CD14-positive monocyte (primary cell): ENCODE measurements around the gene FAU. TPM values are rescaled to one million over a fixed set of nuclear protein-coding genes. Genes with fewer than 3 reads are reported as not detected.

Experiments used
- DNase-seq, 3 donors: peaks; one replicate each; pipeline ENCODE4 v3.0.0-alpha.2; 2011 to 2022
- H2AFZ ChIP-seq: 2 replicates; pipeline ENCODE4 v1.6.0; 2012; ENCODE audit warnings: mild to moderate bottlenecking, low read depth, low read length, inconsistent platforms; ENCODE audit not compliant: insufficient read depth, poor library complexity, severe bottlenecking
- H3K27ac ChIP-seq, 2 donors: 1 replicate in 1 of 2; 2 replicates in 1 of 2; pipeline ENCODE4 v1.5.1; 2012 to 2013; ENCODE audit warnings: low read length in 2 of 2, control low read depth in 1 of 2, inconsistent platforms in 1 of 2, low read depth in 1 of 2, mild to moderate bottlenecking in 1 of 2
- H3K27me3 ChIP-seq, 2 donors: one replicate each; pipeline versions ENCODE4 v1.6.0 to v1.6.1; 2011 to 2013; ENCODE audit warnings: low read length in 2 of 2; ENCODE audit not compliant: control insufficient read depth in 2 of 2, insufficient read depth in 2 of 2
- H3K36me3 ChIP-seq, 2 donors: replicated peaks in 1 of 2; 1 replicate in 1 of 2; 2 replicates in 1 of 2; pipeline versions ENCODE4 v1.5.1 to v1.6.1; 2012 to 2013; ENCODE audit warnings: low read length in 2 of 2, control low read depth in 1 of 2, inconsistent platforms in 1 of 2, mild to moderate bottlenecking in 1 of 2; ENCODE audit not compliant: insufficient read depth in 2 of 2, control insufficient read depth in 1 of 2
- H3K4me1 ChIP-seq, 2 donors: 1 replicate in 1 of 2; 2 replicates in 1 of 2; pipeline versions ENCODE4 v1.5.1 to v1.6.1; 2012 to 2013; ENCODE audit warnings: low read length in 2 of 2, control low read depth in 1 of 2, inconsistent platforms in 1 of 2, mild to moderate bottlenecking in 1 of 2, moderate library complexity in 1 of 2; ENCODE audit not compliant: insufficient read depth in 2 of 2, control insufficient read depth in 1 of 2
- H3K4me2 ChIP-seq: replicated peaks from 2 replicates; pipeline ENCODE3; 2012; ENCODE audit warnings: low read length, moderate library complexity, mild to moderate bottlenecking; ENCODE audit not compliant: poor library complexity, severe bottlenecking; ENCODE audit errors: extremely low read depth
- H3K4me3 ChIP-seq, 3 experiments: fragments of 200-600 bp in 1 of 3; sonication (generic) in 1 of 3; replicated peaks in 1 of 3; 1 replicate in 2 of 3; 2 replicates in 1 of 3; pipeline ENCODE4 v1.5.1; 2011 to 2013; ENCODE audit warnings: low read length in 3 of 3, mild to moderate bottlenecking in 3 of 3, control low read depth in 2 of 3, low read depth in 2 of 3, inconsistent platforms in 1 of 3, moderate library complexity in 1 of 3
- H3K79me2 ChIP-seq: 2 replicates; pipeline ENCODE4 v1.6.0; 2012; ENCODE audit warnings: mild to moderate bottlenecking, control low read depth, inconsistent platforms, low read length, moderate library complexity; ENCODE audit not compliant: insufficient read depth
- H3K9ac ChIP-seq: 2 replicates; pipeline ENCODE4 v1.6.0; 2017; ENCODE audit warnings: low read length, mild to moderate bottlenecking; ENCODE audit not compliant: insufficient read depth, poor library complexity, severe bottlenecking
- H3K9me3 ChIP-seq, 2 donors: replicated peaks in 1 of 2; 1 replicate in 1 of 2; 2 replicates in 1 of 2; pipeline versions ENCODE4 v1.5.1 to v1.6.1; 2012 to 2013; ENCODE audit warnings: low read length in 2 of 2, control low read depth in 1 of 2; ENCODE audit not compliant: control insufficient read depth in 1 of 2, insufficient read depth in 1 of 2
- H4K20me1 ChIP-seq: 2 replicates; pipeline ENCODE4 v1.6.0; 2012; ENCODE audit warnings: mild to moderate bottlenecking, low read length, control low read depth, moderate library complexity; ENCODE audit not compliant: insufficient read depth
- H3K27ac Mint-ChIP-seq, 7 donors: one replicate each; pipeline ENCODE4 v1.8.0; 2020; ENCODE audit warnings: mild to moderate bottlenecking in 7 of 7, mixed read lengths in 7 of 7, moderate library complexity in 6 of 7, inconsistent platforms in 2 of 7
- H3K27me3 Mint-ChIP-seq, 3 donors: one replicate each; pipeline ENCODE4 v1.8.0; 2021 to 2022; ENCODE audit warnings: low read depth in 3 of 3, mild to moderate bottlenecking in 3 of 3, mixed read lengths in 3 of 3, moderate library complexity in 3 of 3, inconsistent platforms in 1 of 3
- H3K36me3 Mint-ChIP-seq, 2 donors: one replicate each; pipeline ENCODE4 v1.8.0; 2020; ENCODE audit warnings: mixed read lengths in 2 of 2, inconsistent platforms in 1 of 2, mild to moderate bottlenecking in 1 of 2
- H3K4me1 Mint-ChIP-seq: one replicate; pipeline ENCODE4 v1.8.0; 2020; ENCODE audit warnings: mild to moderate bottlenecking, mixed read lengths
- H3K4me3 Mint-ChIP-seq, 2 donors: one replicate each; pipeline ENCODE4 v1.8.0; 2020; ENCODE audit warnings: mild to moderate bottlenecking in 2 of 2, mixed read lengths in 2 of 2, moderate library complexity in 1 of 2
- H3K9me3 Mint-ChIP-seq, 7 donors: one replicate each; pipeline ENCODE4 v1.8.0; 2020 to 2022; ENCODE audit warnings: mixed read lengths in 7 of 7, mild to moderate bottlenecking in 6 of 7, moderate library complexity in 6 of 7, inconsistent platforms in 2 of 7
- WGBS: methylation state at CpG from one replicate; pipeline ENCODE4 v1.1.5; 2013; ENCODE audit warnings: missing lambda C conversion rate; ENCODE audit not compliant: insufficient coverage; 5-methylcytosine and 5-hydroxymethylcytosine counted together
- intact Hi-C, 2 donors: fragments of 100-400 bp; cut with micrococcal nuclease; formaldehyde crosslinking; loops; one replicate each; pipeline versions ENCODE4 v1.15.0 to v1.15.1; 2023
- polyA plus RNA-seq, 3 donors: library from polyadenylated mRNA; depleted of rRNA in 1 of 3; unstranded in 2 of 3; stranded (reverse) in 1 of 3; fragments of 300-500 nt in 2 of 3; fragments of >200 nt in 1 of 3; fragmentation: Illumina TruSeq in 2 of 3; gene quantifications; 1 replicate in 2 of 3; 2 replicates in 1 of 3; pipeline ENCODE4 v1.2.3, GENCODE V29; 2012 to 2021
- TF ChIP-seq, protein P1 (sequence below): fragments of 200-600 bp; IDR thresholded peaks from one replicate; pipeline ENCODE4 v1.8.0; 2022; ENCODE audit warnings: antibody characterized with exemption, mild to moderate bottlenecking

Gene FAU
- polyA plus RNA-seq, 3 donors, result 668 to 818 (median 799) TPM

DNA sequence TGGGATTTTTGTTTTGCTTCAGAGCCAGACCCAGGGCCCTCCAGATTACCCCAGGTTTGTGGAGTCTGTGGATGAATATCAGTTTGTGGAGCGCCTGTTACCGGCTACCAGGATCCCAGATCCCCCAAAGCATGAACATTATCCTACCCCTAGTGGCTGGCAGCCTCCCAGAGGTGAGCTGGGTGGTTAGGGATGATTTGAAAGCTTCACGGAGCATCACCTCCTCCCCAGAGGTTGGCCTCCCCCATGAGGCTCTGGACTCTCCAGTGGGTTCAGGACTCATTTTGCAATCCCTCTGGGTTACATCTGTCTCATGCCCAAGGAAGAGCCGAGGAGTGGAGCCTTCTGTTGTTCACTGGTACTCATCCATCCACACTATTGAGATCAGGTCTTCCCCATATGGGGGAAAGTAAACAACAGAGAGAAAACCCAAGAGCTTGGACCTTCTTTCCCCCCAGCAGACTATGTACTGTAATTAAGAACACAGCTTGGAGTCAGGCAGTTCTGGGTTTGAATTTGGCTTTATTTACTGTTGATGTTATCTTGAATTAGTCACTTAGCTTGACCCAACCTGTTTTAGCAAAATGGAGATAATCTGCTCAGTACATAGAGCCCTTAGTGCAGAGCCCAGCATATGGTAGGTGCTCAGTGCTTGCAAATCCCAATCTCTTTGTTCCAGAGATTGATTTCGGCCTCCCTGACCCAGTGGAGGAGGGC is 2.7 kb upstream of the FAU start:
- H3K27me3 Mint-ChIP-seq, result no peaks in the 10 kb centered on the region
- Histone ChIP-seq H4K20me1 (peaks cover 25% of the 10 kb centered on the region), H3K4me2 (no peak overlapping the region), H3K4me1 (peaks cover 18 to 25% of the 10 kb centered on the region in 2 donors), H3K27me3 (no peaks in the 10 kb centered on the region), H3K9me3 (no peaks in the 10 kb centered on the region), H3K36me3 (peaks cover 64 to 70% of the 10 kb centered on the region in 2 donors), H3K9ac (no peak overlapping the region), H3K27ac (no peak overlapping the region), H3K79me2 (peaks cover 54% of the 10 kb centered on the region), H2AFZ (no peak overlapping the region), H3K4me3 (no peak overlapping the region)
- H3K4me3 Mint-ChIP-seq, result no peak overlapping the region
- H3K4me1 Mint-ChIP-seq, result peaks cover 11% of the 10 kb centered on the region
- peak overlapping the region in 1 of 7 donors; percentile 33 for H3K27ac Mint-ChIP-seq
- intact Hi-C loops, result loop anchor here in 1 of 2 donors (5.0 kb wide), 1 partner anchor 207 kb away; the partner anchor contains the start of gene ATG2A
- TF ChIP-seq, protein P1, sequence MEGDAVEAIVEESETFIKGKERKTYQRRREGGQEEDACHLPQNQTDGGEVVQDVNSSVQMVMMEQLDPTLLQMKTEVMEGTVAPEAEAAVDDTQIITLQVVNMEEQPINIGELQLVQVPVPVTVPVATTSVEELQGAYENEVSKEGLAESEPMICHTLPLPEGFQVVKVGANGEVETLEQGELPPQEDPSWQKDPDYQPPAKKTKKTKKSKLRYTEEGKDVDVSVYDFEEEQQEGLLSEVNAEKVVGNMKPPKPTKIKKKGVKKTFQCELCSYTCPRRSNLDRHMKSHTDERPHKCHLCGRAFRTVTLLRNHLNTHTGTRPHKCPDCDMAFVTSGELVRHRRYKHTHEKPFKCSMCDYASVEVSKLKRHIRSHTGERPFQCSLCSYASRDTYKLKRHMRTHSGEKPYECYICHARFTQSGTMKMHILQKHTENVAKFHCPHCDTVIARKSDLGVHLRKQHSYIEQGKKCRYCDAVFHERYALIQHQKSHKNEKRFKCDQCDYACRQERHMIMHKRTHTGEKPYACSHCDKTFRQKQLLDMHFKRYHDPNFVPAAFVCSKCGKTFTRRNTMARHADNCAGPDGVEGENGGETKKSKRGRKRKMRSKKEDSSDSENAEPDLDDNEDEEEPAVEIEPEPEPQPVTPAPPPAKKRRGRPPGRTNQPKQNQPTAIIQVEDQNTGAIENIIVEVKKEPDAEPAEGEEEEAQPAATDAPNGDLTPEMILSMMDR, result no peak
- H3K36me3 Mint-ChIP-seq, result peaks cover 63 to 75% of the 10 kb centered on the region in 2 donors
- no peak for DNase-seq
- no peaks in the 10 kb centered on the region for H3K9me3 Mint-ChIP-seq
- WGBS, result 100% methylated on average over 1 of the region's 5 CpGs

DNA sequence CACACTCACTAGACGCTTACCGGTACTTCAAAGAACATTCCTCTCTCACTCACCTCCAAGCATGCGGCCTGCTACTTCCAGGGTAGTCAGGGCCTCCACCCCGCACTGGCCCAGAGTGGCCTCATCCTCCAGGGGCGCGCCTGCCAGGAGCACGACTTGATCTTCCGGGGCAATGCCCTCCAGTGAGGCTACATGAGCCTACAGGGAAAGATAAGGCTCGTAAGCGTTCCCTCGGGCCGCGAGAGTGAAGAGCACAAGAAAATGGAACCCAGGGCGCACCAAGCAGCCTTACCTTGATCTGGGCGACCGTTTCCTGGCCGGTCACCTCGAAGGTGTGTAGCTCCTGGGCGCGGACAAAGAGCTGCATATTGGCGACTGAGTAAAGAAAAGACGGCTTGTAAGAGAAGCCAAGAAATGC is 478 bp downstream of the FAU start:
- H3K4me1 ChIP-seq, result peaks cover 24 to 40% of the 10 kb centered on the region in 2 donors
- intact Hi-C loops, result loop anchor here in 1 of 2 donors (5.0 kb wide), 1 partner anchor 204 kb away; the partner anchor contains the start of gene ATG2A

More for the DNA sequence above, 478 bp downstream of the FAU start:
- TF ChIP-seq, protein P1, result no peak
- Mint-ChIP-seq H3K27me3 (no peaks in the 10 kb centered on the region), H3K4me1 (peaks cover 21% of the 10 kb centered on the region), H3K4me3 (peak overlapping the region; percentile 96 to 98), H3K9me3 (no peaks in the 10 kb centered on the region), H3K27ac (peak overlapping the region; percentile 99 to 100 (median 99)), H3K36me3 (peaks cover 54 to 63% of the 10 kb centered on the region in 2 donors)
- peak overlapping the region; percentile 87 to 99 for H3K27ac ChIP-seq
- H3K4me2 ChIP-seq, result peak overlapping the region; percentile 89
- peak overlapping the region; percentile 72 to 93 (median 91) for H3K4me3 ChIP-seq
- H3K79me2 ChIP-seq, result peaks cover 64% of the 10 kb centered on the region
- WGBS, result under 1% methylated on average over 22 of the region's 22 CpGs
- peaks cover 47 to 56% of the 10 kb centered on the region in 2 donors for H3K36me3 ChIP-seq
- peaks cover 12% of the 10 kb centered on the region for H4K20me1 ChIP-seq
- H2AFZ ChIP-seq, result peak overlapping the region; percentile 92
- peak in 2 of 3 donors; percentile 38 to 43 for DNase-seq
- H3K27me3 ChIP-seq, result no peaks in the 10 kb centered on the region
- H3K9me3 ChIP-seq, result no peaks in the 10 kb centered on the region
- H3K9ac ChIP-seq, result peak overlapping the region; percentile 98
